WTC11 (cell line): ENCODE results near the gene IRF3. TPM values are rescaled to one million over a fixed set of nuclear protein-coding genes. Genes with fewer than 3 reads are reported as not detected.

ENCODE experiments used
- ATAC-seq: fragments of 200-7000 bp; cut with Tn5 transposase; 2 replicates; pipeline ENCODE4 v1.10.0; 2021; ENCODE audit warnings: mild to moderate bottlenecking, moderate library complexity
- CTCF ChIA-PET: fragments of 300-600 bp; sonication (Branson Sonifier 250); formaldehyde crosslinking; loops from one replicate; lab custom pipeline; 2021; ENCODE audit warnings: antibody characterized with exemption; lab: Charles Lee
- POLR2A ChIA-PET: fragments of 350-600 bp; sonication (Branson Sonifier 250); formaldehyde crosslinking; loops from one replicate; lab custom pipeline; 2021; ENCODE audit warnings: antibody characterized with exemption; lab: Charles Lee
- DNase-seq: peaks from one replicate; pipeline ENCODE4 v3.0.0; 2021; ENCODE audit warnings: low spot score
- H3K27ac Mint-ChIP-seq: 2 replicates; pipeline ENCODE4 v1.8.0; 2021; ENCODE audit warnings: mixed read lengths
- H3K27me3 Mint-ChIP-seq: 2 replicates; pipeline ENCODE4 v1.8.0; 2021; ENCODE audit warnings: low read depth, mild to moderate bottlenecking, moderate library complexity, mixed read lengths
- H3K36me3 Mint-ChIP-seq: 2 replicates; pipeline ENCODE4 v1.8.0; 2021; ENCODE audit warnings: mixed read lengths
- H3K4me1 Mint-ChIP-seq: 2 replicates; pipeline ENCODE4 v1.8.0; 2022; ENCODE audit warnings: mixed read lengths
- H3K4me3 Mint-ChIP-seq: 2 replicates; pipeline ENCODE4 v1.8.0; 2021; ENCODE audit warnings: mild to moderate bottlenecking, moderate library complexity, mixed read lengths
- H3K9me3 Mint-ChIP-seq: 2 replicates; pipeline ENCODE4 v1.8.0; 2021; ENCODE audit warnings: mixed read lengths
- ATF3 ChIP-seq: sonication (generic); formaldehyde crosslinking; conservative IDR thresholded peaks from 2 replicates; pipeline ENCODE4 v1.8.1; 2022; ENCODE audit warnings: mild to moderate bottlenecking, missing genetic modification reagents
- CDX4 ChIP-seq: fragments of 250-450 bp; sonication (Bioruptor Pico); IDR thresholded peaks from 2 replicates; pipeline ENCODE4 v1.9.0; 2021; ENCODE audit warnings: moderate library complexity, mild to moderate bottlenecking, inconsistent platforms, borderline replicate concordance
- CREB1 ChIP-seq: sonication (generic); formaldehyde crosslinking; IDR thresholded peaks from 2 replicates; pipeline ENCODE4 v1.8.0; 2023; ENCODE audit warnings: mild to moderate bottlenecking, missing genetic modification reagents
- CREM ChIP-seq: sonication (generic); formaldehyde crosslinking; IDR thresholded peaks from 2 replicates; pipeline ENCODE4 v1.8.1; 2022; ENCODE audit warnings: mild to moderate bottlenecking, missing genetic modification reagents, moderate library complexity
- CTCF ChIP-seq: fragments of 200-600 bp; IDR thresholded peaks from 2 replicates; pipeline ENCODE4 v1.8.0; 2022; ENCODE audit warnings: antibody characterized with exemption
- E2F4 ChIP-seq: sonication (generic); formaldehyde crosslinking; IDR thresholded peaks from 2 replicates; pipeline ENCODE4 v1.8.1; 2022; ENCODE audit warnings: low read depth, mild to moderate bottlenecking, moderate library complexity, missing genetic modification reagents, borderline replicate concordance
- EMX1 ChIP-seq: fragments of 250-450 bp; sonication (Bioruptor Pico); IDR thresholded peaks from 2 replicates; pipeline ENCODE4 v1.8.0; 2021; ENCODE audit warnings: mild to moderate bottlenecking
- ETV6 ChIP-seq: sonication (generic); formaldehyde crosslinking; IDR thresholded peaks from 2 replicates; pipeline ENCODE4 v1.8.1; 2022; ENCODE audit warnings: mild to moderate bottlenecking, missing genetic modification reagents
- FOXP1 ChIP-seq: sonication (generic); formaldehyde crosslinking; IDR thresholded peaks from 2 replicates; pipeline ENCODE4 v1.8.0; 2022; ENCODE audit warnings: missing genetic modification reagents, mild to moderate bottlenecking, moderate library complexity, borderline replicate concordance
- FOXP4 ChIP-seq: sonication (generic); formaldehyde crosslinking; IDR thresholded peaks from 2 replicates; pipeline ENCODE4 v1.8.0; 2022; ENCODE audit warnings: mild to moderate bottlenecking, missing genetic modification reagents
- GRHL2 ChIP-seq: fragments of 250-450 bp; sonication (Bioruptor Pico); IDR thresholded peaks from 2 replicates; pipeline ENCODE4 v1.8.0; 2022; ENCODE audit warnings: mild to moderate bottlenecking, moderate library complexity; ENCODE audit not compliant: insufficient replicate concordance, severe bottlenecking
- IRF1 ChIP-seq: sonication (generic); formaldehyde crosslinking; IDR thresholded peaks from 2 replicates; pipeline ENCODE4 v1.8.0; 2023; ENCODE audit warnings: missing genetic modification reagents
- MAX ChIP-seq: sonication (generic); formaldehyde crosslinking; IDR thresholded peaks from 2 replicates; pipeline ENCODE4 v1.8.0; 2022; ENCODE audit warnings: mild to moderate bottlenecking, missing genetic modification reagents
- MLX ChIP-seq: sonication (generic); formaldehyde crosslinking; IDR thresholded peaks from 2 replicates; pipeline ENCODE4 v1.8.1; 2023; ENCODE audit warnings: mild to moderate bottlenecking, missing genetic modification reagents, moderate library complexity
- MXD4 ChIP-seq: fragments of 250-450 bp; sonication (Bioruptor Pico); IDR thresholded peaks from 2 replicates; pipeline ENCODE4 v1.8.0; 2021; ENCODE audit warnings: mild to moderate bottlenecking, moderate library complexity, borderline replicate concordance
- NR3C1 ChIP-seq: sonication (generic); formaldehyde crosslinking; conservative IDR thresholded peaks from 2 replicates; pipeline ENCODE4 v1.8.1; 2023; ENCODE audit warnings: low read depth, mild to moderate bottlenecking, missing genetic modification reagents
- SP1 ChIP-seq: sonication (generic); formaldehyde crosslinking; conservative IDR thresholded peaks from 2 replicates; pipeline ENCODE4 v1.8.1; 2022; ENCODE audit warnings: missing genetic modification reagents
- TCF7 ChIP-seq: sonication (generic); formaldehyde crosslinking; IDR thresholded peaks from 2 replicates; pipeline ENCODE4 v1.8.0; 2022; ENCODE audit warnings: mild to moderate bottlenecking, low read depth, missing genetic modification reagents, moderate library complexity
- TP53 ChIP-seq: sonication (generic); formaldehyde crosslinking; IDR thresholded peaks from 2 replicates; pipeline ENCODE4 v1.8.1; 2023; ENCODE audit warnings: mild to moderate bottlenecking, missing genetic modification reagents
- ZNF219 ChIP-seq: sonication (generic); formaldehyde crosslinking; IDR thresholded peaks from 2 replicates; pipeline ENCODE4 v1.8.0; 2023; ENCODE audit warnings: missing genetic modification reagents, mild to moderate bottlenecking, borderline replicate concordance
- ZNF263 ChIP-seq: sonication (generic); formaldehyde crosslinking; IDR thresholded peaks from 2 replicates; pipeline ENCODE4 v1.8.1; 2022; ENCODE audit warnings: low read depth, mild to moderate bottlenecking, moderate library complexity, missing genetic modification reagents
- ZNF281 ChIP-seq: sonication (generic); formaldehyde crosslinking; IDR thresholded peaks from 2 replicates; pipeline ENCODE4 v1.8.0; 2023; ENCODE audit warnings: mild to moderate bottlenecking, missing genetic modification reagents
- ZNF416 ChIP-seq: fragments of 250-450 bp; sonication (Bioruptor Pico); IDR thresholded peaks from 2 replicates; pipeline ENCODE4 v1.9.0; 2021; ENCODE audit warnings: mild to moderate bottlenecking, inconsistent platforms
- total RNA-seq: library from RNA; stranded (reverse); gene quantifications from 3 replicates; pipeline ENCODE4 v1.2.3, GENCODE V29; 2021

The IRF3 gene
- total RNA-seq, 1 experiment from 2014 or later = 165 TPM

- DNase-seq = peak; percentile 94
- ATAC-seq = peak; percentile 20
- TF ChIP-seq FOXP1 (CRISPR knock-in tag) = peak; percentile 78
- no peak for TF ChIP-seq TP53 (CRISPR knock-in tag)
- TF ChIP-seq CTCF = peak; percentile 92
- TF ChIP-seq SP1 = 0 out of 2 replicates have a peak, but pooled peaks have one; percentile 43
- TF ChIP-seq ZNF416 (CRISPR knock-in tag) = 0 out of 2 replicates have a peak, but pooled peaks have one; percentile 7
- peak; percentile 50; the same call in 1 of the 2 replicates for TF ChIP-seq MAX (CRISPR knock-in tag)
- TF ChIP-seq, all 79 proteins: peak for 5
- Mint-ChIP-seq H3K9me3 (no peaks in the 10 kb centered on the region), H3K4me3 (peak overlapping the region; percentile 54), H3K36me3 (peaks cover 26% of the 10 kb centered on the region), H3K27me3 (no peaks in the 10 kb centered on the region), H3K4me1 (peaks cover 9% of the 10 kb centered on the region), H3K27ac (peak overlapping the region; percentile 96)
- ChIA-PET CTCF (interaction anchor here (0.6 to 10.7 kb wide), 17 partner anchors 7 to 1521 kb away, joined by 3 to 108 read pairs (median 4); partner anchors contain the start of genes AP2A1, BCL2L12, IRF3 and PRR12), POLR2A (interaction anchor here (0.6 kb wide), 1 partner anchor 60 kb away, joined by 6 read pairs; no protein-coding TSS in a partner anchor)
Measured at GRCh38 chr19:49672131-49672919, 6.7 kb upstream of the IRF3 start.

- peaks cover 15% of the 10 kb centered on the region for H3K4me1 Mint-ChIP-seq
- no peaks in the 10 kb centered on the region for H3K9me3 Mint-ChIP-seq
- no peaks in the 10 kb centered on the region; the same call in 1 of the 2 replicates for H3K27me3 Mint-ChIP-seq
- peaks cover 27% of the 10 kb centered on the region for H3K36me3 Mint-ChIP-seq
- ATAC-seq (no peak), DNase-seq (no peak)
- POLR2A ChIA-PET = no interaction called here
- CTCF ChIA-PET = interaction anchor here (0.9 to 10.7 kb wide), 2 partner anchors 11 to 28 kb away, joined by 5 to 108 read pairs; partner anchors contain the start of genes RRAS and SCAF1
- no peak overlapping the region for H3K4me3 Mint-ChIP-seq
- peak overlapping the region; percentile 81 for H3K27ac Mint-ChIP-seq
- TF ChIP-seq MLX (no peak), ZNF281 (CRISPR knock-in tag) (no peak), CDX4 (CRISPR knock-in tag) (no peak), ATF3 (CRISPR knock-in tag) (no peak), CREM (CRISPR knock-in tag) (no peak), FOXP4 (CRISPR knock-in tag) (no peak), ZNF219 (CRISPR knock-in tag) (no peak), GRHL2 (CRISPR knock-in tag) (no peak), EMX1 (CRISPR knock-in tag) (no peak), IRF1 (CRISPR knock-in tag) (no peak), MXD4 (CRISPR knock-in tag) (no peak), E2F4 (CRISPR knock-in tag) (no peak), ZNF263 (CRISPR knock-in tag) (no peak), TCF7 (no peak), NR3C1 (CRISPR knock-in tag) (no peak), ETV6 (no peak), CREB1 (CRISPR knock-in tag) (no peak)
Measured at GRCh38 chr19:49669516-49669915, 3.9 kb upstream of the IRF3 start.
